IMR-90 (cell line): ENCODE results near the gene KDM6B. TPM values are rescaled to one million over a fixed set of nuclear protein-coding genes. Genes with fewer than 3 reads are reported as not detected.
A peak's percentile ranks its signal among the peaks of the same experiment; 100 is the strongest.

Experiments used
- BHLHE40 ChIP-seq: fragments of 150-350 bp; IDR thresholded peaks from 2 replicates; pipeline ENCODE4 v1.6.1; 2016; ENCODE audit warnings: mild to moderate bottlenecking, low read depth, low read length
- CEBPB ChIP-seq: IDR thresholded peaks from 2 replicates; pipeline ENCODE4 v1.6.1; 2012; ENCODE audit warnings: low read depth, low read length, improper control_type of control experiment
- RCOR1 ChIP-seq: IDR thresholded peaks from 2 replicates; pipeline ENCODE4 v1.6.1; 2012; ENCODE audit warnings: mild to moderate bottlenecking, low read length, improper control_type of control experiment; ENCODE audit not compliant: insufficient replicate concordance
- SMC3 ChIP-seq: fragments of 150-350 bp; IDR thresholded peaks from 2 replicates; pipeline ENCODE4 v1.6.1; 2016; ENCODE audit warnings: low read depth, mild to moderate bottlenecking, antibody characterized with exemption, low read length, moderate library complexity
- polyA plus RNA-seq, 3 experiments: library from polyadenylated mRNA; depleted of rRNA; stranded (reverse); fragments of >200 nt; gene quantifications; 2 replicates each; pipeline ENCODE4 v1.2.3, GENCODE V29; 2012; ENCODE audit warnings: low replicate concordance in 1 of 3
- total RNA-seq: library from RNA; depleted of rRNA; stranded (reverse); fragments of >200 nt; gene quantifications from 2 replicates; pipeline ENCODE4 v1.2.3, GENCODE V29; 2012

The KDM6B gene
- total and polyA plus RNA-seq, 2 of the 4 experiments (the other 2 are of a cell fraction): 0.72 to 3.5 TPM

GRCh38 chr17:7834957-7835813 is 1.2 kb downstream of the KDM6B start (continued):
- TF ChIP-seq CEBPB: peak; percentile 27; the same call in 1 of the 2 replicates
- peak; percentile 100 for TF ChIP-seq BHLHE40
- no peak for TF ChIP-seq RCOR1
- TF ChIP-seq SMC3: peak; percentile 66
